ENCODE measurements around the gene ST6GALNAC5.
"Not testable (repeated sequence)": the region's sequence is repeated elsewhere in the genome, so short reads cannot be mapped to it uniquely, and the experiment has no call there.

The ST6GALNAC5 gene

GRCh38 chr1:76867342-76868130, at the start of gene ST6GALNAC5:
ST6GALNAC5 (plus strand) TSS chr1:76867480.
- no peak for DNase-seq

- DNase-seq: no peak
These were observed 47.3 kb upstream of the ST6GALNAC5 start for GRCh38 chr1:76820028-76820427.

- not testable (repeated sequence) for DNase-seq
These were observed 44.3 kb upstream of the ST6GALNAC5 start for GRCh38 chr1:76822961-76823360.

GRCh38 chr1:76824106-76824505, 43.2 kb upstream of the ST6GALNAC5 start:
- no peak for DNase-seq

- no peak for DNase-seq
These were observed 41.0 kb upstream of the ST6GALNAC5 start for GRCh38 chr1:76826072-76826845.

- DNase-seq: no peak
These were observed 40.2 kb upstream of the ST6GALNAC5 start for GRCh38 chr1:76827066-76827465.

- DNase-seq: no peak
These were observed 36.9 kb upstream of the ST6GALNAC5 start for GRCh38 chr1:76830373-76830772.

GRCh38 chr1:76832521-76832920, 34.8 kb upstream of the ST6GALNAC5 start:
- DNase-seq: no peak

GRCh38 chr1:76833151-76833550, 34.1 kb upstream of the ST6GALNAC5 start:
- DNase-seq: no peak

GRCh38 chr1:76833856-76834255, 33.4 kb upstream of the ST6GALNAC5 start:
- no peak for DNase-seq

- DNase-seq: no peak
These were observed 32.1 kb upstream of the ST6GALNAC5 start for GRCh38 chr1:76835203-76835602.

- DNase-seq: no peak
These were observed 27.0 kb upstream of the ST6GALNAC5 start for GRCh38 chr1:76840278-76840677.

GRCh38 chr1:76841460-76841859, 25.8 kb upstream of the ST6GALNAC5 start:
- DNase-seq: no peak

GRCh38 chr1:76843821-76844464, 23.3 kb upstream of the ST6GALNAC5 start:
- no peak for DNase-seq

GRCh38 chr1:76854255-76854654, 13.0 kb upstream of the ST6GALNAC5 start:
- no peak for DNase-seq

- DNase-seq: no peak
These were observed 11.2 kb upstream of the ST6GALNAC5 start for GRCh38 chr1:76856104-76856503.

GRCh38 chr1:76857138-76857537, 10.1 kb upstream of the ST6GALNAC5 start:
- DNase-seq: no peak

GRCh38 chr1:76857973-76858372, 9.3 kb upstream of the ST6GALNAC5 start:
- no peak for DNase-seq

GRCh38 chr1:76861149-76861548, 6.1 kb upstream of the ST6GALNAC5 start:
- no peak for DNase-seq

GRCh38 chr1:76862447-76862846, 4.8 kb upstream of the ST6GALNAC5 start:
- no peak for DNase-seq

- DNase-seq: no peak
These were observed 2.9 kb upstream of the ST6GALNAC5 start for GRCh38 chr1:76864383-76864782.

GRCh38 chr1:76865696-76866286, 1.5 kb upstream of the ST6GALNAC5 start:
- no peak for DNase-seq

- no peak for DNase-seq
These were observed 714 bp upstream of the ST6GALNAC5 start for GRCh38 chr1:76866566-76866965.

Data from activated CD4-positive, CD25-positive, alpha-beta regulatory T cell (primary cell).